Osteocyte (in vitro differentiated cells): ENCODE data around the gene GRIN3B. TPM values are rescaled to one million over a fixed set of nuclear protein-coding genes. Genes with fewer than 3 reads are reported as not detected.

Source experiments
- DNase-seq: peaks from one replicate; pipeline ENCODE4 v3.0.0; 2021; ENCODE audit warnings: mixed read lengths; ENCODE audit not compliant: unreplicated experiment; ENCODE audit errors: extremely low spot score
- H3K27ac Mint-ChIP-seq: one replicate; pipeline ENCODE4 v1.8.0; 2021; ENCODE audit warnings: mild to moderate bottlenecking, mixed read lengths; ENCODE audit not compliant: unreplicated experiment
- H3K27me3 Mint-ChIP-seq: one replicate; pipeline ENCODE4 v1.8.0; 2021; ENCODE audit warnings: mixed read lengths; ENCODE audit not compliant: unreplicated experiment
- H3K36me3 Mint-ChIP-seq: one replicate; pipeline ENCODE4 v1.8.0; 2021; ENCODE audit warnings: mixed read lengths; ENCODE audit not compliant: unreplicated experiment
- H3K4me1 Mint-ChIP-seq: one replicate; pipeline ENCODE4 v1.8.0; 2021; ENCODE audit warnings: mixed read lengths; ENCODE audit not compliant: unreplicated experiment
- H3K4me3 Mint-ChIP-seq: one replicate; pipeline ENCODE4 v1.8.0; 2021; ENCODE audit warnings: mild to moderate bottlenecking, moderate library complexity, mixed read lengths; ENCODE audit not compliant: unreplicated experiment
- H3K9me3 Mint-ChIP-seq: one replicate; pipeline ENCODE4 v1.8.0; 2021; ENCODE audit warnings: mixed read lengths; ENCODE audit not compliant: unreplicated experiment
- total RNA-seq: library from RNA; stranded (reverse); gene quantifications from 2 replicates; pipeline ENCODE4 v1.2.1, GENCODE V29; 2021
- TF ChIP-seq, protein P1 (sequence below): fragments of 200-600 bp; sonication (generic); IDR thresholded peaks from 2 replicates; pipeline ENCODE4 v1.5.0; 2021; ENCODE audit warnings: antibody characterized with exemption, mild to moderate bottlenecking, moderate library complexity

GRIN3B gene
- total RNA-seq, 1 donor from 2014 or later: 0.46 TPM

DNA sequence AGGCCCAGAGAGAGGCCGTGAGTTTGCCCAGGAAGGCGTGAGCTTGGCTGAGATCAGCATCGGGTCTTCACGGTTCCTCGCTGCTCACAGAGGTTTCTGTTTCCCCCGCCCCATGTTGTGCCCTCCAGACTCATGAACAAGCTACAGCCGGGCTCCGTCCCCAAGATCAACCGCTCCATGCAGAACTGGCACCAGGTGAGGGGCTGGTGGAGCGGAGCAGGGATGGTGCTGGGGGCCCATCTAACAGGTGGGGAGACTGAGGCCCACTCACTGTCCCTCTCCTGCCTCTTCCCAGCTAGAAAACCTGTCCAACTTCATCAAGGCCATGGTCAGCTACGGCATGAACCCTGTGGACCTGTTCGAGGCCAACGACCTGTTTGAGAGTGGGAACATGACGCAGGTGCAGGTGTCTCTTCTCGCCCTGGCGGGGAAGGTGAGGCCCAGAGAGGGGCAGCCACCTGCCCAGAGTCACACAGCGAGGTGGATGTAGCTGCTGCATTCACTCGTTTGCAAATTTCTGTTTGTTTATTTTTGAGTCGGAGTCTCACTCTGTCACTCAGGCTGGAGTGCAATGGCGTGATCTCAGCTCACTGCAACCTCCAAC, 32.1 kb downstream of the GRIN3B start:
- no peak for DNase-seq
- no peak overlapping the region for H3K27ac Mint-ChIP-seq
- H3K27me3 Mint-ChIP-seq: no peaks in the 10 kb centered on the region
- TF ChIP-seq, protein P1, sequence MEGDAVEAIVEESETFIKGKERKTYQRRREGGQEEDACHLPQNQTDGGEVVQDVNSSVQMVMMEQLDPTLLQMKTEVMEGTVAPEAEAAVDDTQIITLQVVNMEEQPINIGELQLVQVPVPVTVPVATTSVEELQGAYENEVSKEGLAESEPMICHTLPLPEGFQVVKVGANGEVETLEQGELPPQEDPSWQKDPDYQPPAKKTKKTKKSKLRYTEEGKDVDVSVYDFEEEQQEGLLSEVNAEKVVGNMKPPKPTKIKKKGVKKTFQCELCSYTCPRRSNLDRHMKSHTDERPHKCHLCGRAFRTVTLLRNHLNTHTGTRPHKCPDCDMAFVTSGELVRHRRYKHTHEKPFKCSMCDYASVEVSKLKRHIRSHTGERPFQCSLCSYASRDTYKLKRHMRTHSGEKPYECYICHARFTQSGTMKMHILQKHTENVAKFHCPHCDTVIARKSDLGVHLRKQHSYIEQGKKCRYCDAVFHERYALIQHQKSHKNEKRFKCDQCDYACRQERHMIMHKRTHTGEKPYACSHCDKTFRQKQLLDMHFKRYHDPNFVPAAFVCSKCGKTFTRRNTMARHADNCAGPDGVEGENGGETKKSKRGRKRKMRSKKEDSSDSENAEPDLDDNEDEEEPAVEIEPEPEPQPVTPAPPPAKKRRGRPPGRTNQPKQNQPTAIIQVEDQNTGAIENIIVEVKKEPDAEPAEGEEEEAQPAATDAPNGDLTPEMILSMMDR: no peak
- H3K9me3 Mint-ChIP-seq: no peaks in the 10 kb centered on the region
- H3K36me3 Mint-ChIP-seq: peaks cover 30% of the 10 kb centered on the region
- no peak overlapping the region for H3K4me3 Mint-ChIP-seq
- H3K4me1 Mint-ChIP-seq: peaks cover 28% of the 10 kb centered on the region

DNA sequence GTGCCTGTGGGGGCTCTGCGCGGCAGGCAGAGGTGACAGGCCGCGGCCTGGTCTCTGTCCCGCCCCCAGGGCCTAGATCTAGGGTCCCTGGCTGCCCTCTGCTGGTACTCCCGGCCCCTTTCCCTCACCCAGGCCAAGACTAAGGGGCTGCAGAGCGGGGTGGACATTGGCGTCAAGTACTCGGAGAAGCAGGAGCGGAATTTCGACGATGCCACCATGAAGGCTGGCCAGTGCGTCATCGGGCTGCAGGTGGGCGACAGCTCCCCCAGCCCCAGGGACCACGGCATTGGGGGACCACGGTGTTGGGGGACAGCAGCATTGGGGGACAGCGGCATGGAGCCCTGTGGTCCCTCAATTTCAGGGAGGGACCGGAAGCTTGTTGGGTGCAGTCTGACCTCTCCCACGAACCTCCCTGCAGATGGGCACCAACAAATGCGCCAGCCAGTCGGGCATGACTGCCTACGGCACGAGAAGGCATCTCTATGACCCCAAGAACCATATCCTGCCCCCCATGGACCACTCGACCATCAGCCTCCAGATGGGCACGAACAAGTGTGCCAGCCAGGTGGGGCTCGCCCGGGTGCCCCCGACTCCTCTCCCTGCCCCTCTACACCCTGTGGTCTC, 35.9 kb downstream of the GRIN3B start:
- Mint-ChIP-seq H3K4me3 (no peak overlapping the region), H3K27me3 (no peaks in the 10 kb centered on the region), H3K9me3 (no peaks in the 10 kb centered on the region), H3K36me3 (peaks cover 22% of the 10 kb centered on the region), H3K4me1 (peaks cover 46% of the 10 kb centered on the region), H3K27ac (no peak overlapping the region)
- TF ChIP-seq, protein P1: no peak
- DNase-seq: no peak

GRCh38 chr19:1037621-1038064, 37.4 kb downstream of the GRIN3B start:
- no peaks in the 10 kb centered on the region for H3K9me3 Mint-ChIP-seq
- DNase-seq: no peak
- H3K27ac Mint-ChIP-seq: peak overlapping the region; percentile 89
- TF ChIP-seq, protein P1: no peak
- H3K4me3 Mint-ChIP-seq: peak overlapping the region; percentile 19
- H3K36me3 Mint-ChIP-seq: peaks cover 17% of the 10 kb centered on the region
- no peaks in the 10 kb centered on the region for H3K27me3 Mint-ChIP-seq
- peaks cover 51% of the 10 kb centered on the region for H3K4me1 Mint-ChIP-seq

DNA sequence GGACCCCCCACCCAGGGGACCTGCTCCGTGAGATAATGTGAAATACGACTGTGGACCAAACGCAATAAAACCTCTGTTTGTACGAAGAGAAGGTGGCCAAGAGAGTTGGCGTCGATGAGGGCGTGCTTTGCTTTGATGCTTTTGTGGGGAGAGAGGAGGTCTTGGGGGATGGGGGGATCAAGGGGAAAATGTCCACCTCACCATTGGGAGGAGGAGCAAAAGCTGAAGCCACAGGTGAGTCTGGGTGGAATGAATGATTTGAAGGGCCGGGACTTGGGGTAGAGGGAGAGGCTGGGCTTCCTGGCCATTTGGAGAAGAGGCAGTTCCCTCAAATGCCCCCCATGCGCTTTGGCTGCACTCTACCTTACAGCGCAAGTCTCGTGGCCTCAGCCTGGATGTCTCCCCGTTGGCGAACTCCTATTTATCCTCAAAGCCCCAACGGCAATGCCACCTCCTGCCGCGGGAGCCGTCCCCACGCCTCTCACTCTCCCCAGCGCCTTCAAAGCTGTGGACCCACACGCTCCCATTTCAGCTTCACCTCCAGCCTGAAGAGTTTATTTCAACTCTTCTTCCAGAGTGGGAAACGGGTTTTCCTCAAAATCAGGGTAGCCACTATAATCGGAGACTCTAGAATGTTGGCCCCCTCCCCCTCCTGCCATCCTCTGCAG, 38.9 kb downstream of the GRIN3B start:
- Mint-ChIP-seq H3K27me3 (no peaks in the 10 kb centered on the region), H3K27ac (peak overlapping the region; percentile 89), H3K4me1 (peaks cover 49% of the 10 kb centered on the region), H3K36me3 (peaks cover 15% of the 10 kb centered on the region), H3K4me3 (no peak overlapping the region), H3K9me3 (no peaks in the 10 kb centered on the region)
- TF ChIP-seq, protein P1: no peak
- DNase-seq: no peak
